Epithelial cell of proximal tubule (primary cell): ENCODE results near the gene SMCO2. TPM values are rescaled to one million over a fixed set of nuclear protein-coding genes. Genes with fewer than 3 reads are reported as not detected.

Source experiments
- DNase-seq: peaks from one replicate; pipeline ENCODE4 v3.0.0-alpha.2; 2011; ENCODE audit warnings: low read depth
- H3K4me3 ChIP-seq: 2 replicates; pipeline ENCODE4 v1.5.1; 2011; ENCODE audit warnings: low read depth, mild to moderate bottlenecking, low read length
- total RNA-seq: library from RNA; depleted of rRNA; stranded (reverse); fragments of >200 nt; gene quantifications from 2 replicates; pipeline ENCODE4 v1.2.3, GENCODE V29; 2015
- TF ChIP-seq, protein P1 (sequence below): conservative IDR thresholded peaks from 2 replicates; pipeline ENCODE4 v1.5.1; 2012; ENCODE audit warnings: low read depth, mild to moderate bottlenecking, low read length

Gene SMCO2
- total RNA-seq, 1 donor from 2014 or later: not detected

DNA sequence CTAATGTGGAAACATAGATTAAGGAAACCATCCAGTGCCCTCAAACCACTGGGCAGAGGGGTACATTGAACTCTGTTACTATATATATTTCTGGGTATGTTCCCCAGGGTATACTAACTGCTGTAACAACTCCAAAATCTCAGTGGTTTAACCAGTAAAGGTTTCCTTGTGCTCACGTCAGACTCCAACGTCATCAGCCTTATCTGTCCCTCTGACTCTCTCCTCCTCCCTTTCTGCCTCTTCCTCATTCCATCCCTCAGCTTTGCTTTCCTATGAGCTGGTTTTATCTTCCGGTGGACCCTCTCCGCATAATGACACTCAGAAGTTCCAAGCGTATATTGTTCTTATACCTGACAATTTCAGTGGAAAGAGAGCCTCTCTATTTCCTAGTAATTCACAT is 21.2 kb upstream of the SMCO2 start:
- no peak for DNase-seq
- H3K4me3 ChIP-seq: no peak overlapping the region
- TF ChIP-seq, protein P1, sequence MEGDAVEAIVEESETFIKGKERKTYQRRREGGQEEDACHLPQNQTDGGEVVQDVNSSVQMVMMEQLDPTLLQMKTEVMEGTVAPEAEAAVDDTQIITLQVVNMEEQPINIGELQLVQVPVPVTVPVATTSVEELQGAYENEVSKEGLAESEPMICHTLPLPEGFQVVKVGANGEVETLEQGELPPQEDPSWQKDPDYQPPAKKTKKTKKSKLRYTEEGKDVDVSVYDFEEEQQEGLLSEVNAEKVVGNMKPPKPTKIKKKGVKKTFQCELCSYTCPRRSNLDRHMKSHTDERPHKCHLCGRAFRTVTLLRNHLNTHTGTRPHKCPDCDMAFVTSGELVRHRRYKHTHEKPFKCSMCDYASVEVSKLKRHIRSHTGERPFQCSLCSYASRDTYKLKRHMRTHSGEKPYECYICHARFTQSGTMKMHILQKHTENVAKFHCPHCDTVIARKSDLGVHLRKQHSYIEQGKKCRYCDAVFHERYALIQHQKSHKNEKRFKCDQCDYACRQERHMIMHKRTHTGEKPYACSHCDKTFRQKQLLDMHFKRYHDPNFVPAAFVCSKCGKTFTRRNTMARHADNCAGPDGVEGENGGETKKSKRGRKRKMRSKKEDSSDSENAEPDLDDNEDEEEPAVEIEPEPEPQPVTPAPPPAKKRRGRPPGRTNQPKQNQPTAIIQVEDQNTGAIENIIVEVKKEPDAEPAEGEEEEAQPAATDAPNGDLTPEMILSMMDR: no peak

- TF ChIP-seq, protein P1: no peak
- no peak for DNase-seq
- H3K4me3 ChIP-seq: no peak overlapping the region
These were observed 19.6 kb upstream of the SMCO2 start for GRCh38 chr12:27426743-27427487.

GRCh38 chr12:27427824-27428223 is 18.7 kb upstream of the SMCO2 start:
- no peak overlapping the region for H3K4me3 ChIP-seq
- DNase-seq: no peak
- TF ChIP-seq, protein P1: no peak

- H3K4me3 ChIP-seq: no peak overlapping the region
- TF ChIP-seq, protein P1: no peak
- DNase-seq: no peak
These were observed 18.1 kb upstream of the SMCO2 start for GRCh38 chr12:27428466-27428865.

DNA sequence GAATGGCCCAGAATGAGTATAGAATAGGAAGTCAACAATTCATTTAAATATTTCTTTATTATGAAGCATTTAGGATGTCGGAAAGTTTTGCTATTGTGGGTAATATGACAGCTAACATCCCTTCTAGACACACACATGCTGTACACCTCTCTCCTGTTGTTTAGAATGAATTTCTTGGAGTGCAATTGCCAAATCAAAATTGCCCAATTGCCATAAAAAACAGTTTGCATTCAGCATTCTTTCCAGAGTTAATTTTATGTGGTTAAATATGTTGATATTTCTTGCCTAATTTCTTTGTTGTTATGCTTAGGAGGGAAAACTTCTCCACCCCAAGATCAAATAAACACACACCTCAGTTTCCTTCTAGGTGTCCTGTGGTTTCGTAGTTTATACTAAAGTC is 16.9 kb upstream of the SMCO2 start:
- DNase-seq: no peak
- H3K4me3 ChIP-seq: no peak overlapping the region
- TF ChIP-seq, protein P1: no peak

DNA sequence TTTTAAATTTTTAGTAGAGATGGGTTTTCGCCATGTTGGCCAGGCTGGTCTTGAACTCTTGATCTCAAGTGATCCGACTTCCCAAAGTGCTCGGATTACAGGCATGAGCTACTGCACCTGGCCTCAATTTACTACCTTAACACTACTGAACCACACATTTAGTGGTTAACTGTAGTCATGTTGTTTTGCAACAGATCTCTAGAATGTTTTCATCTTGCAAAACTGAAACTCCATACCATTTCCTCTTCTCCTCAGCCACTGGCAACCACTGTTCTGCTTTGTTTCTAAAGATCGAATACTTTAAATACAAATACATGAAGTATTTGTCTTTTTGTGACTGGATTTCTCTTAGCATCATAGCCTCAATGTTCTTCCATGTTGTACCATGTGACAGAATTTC is 15.4 kb upstream of the SMCO2 start:
- no peak overlapping the region for H3K4me3 ChIP-seq
- TF ChIP-seq, protein P1: no peak
- DNase-seq: no peak
